Loucy (cell line): ENCODE measurements around the gene ARAF.

Source experiments
- H2AFZ ChIP-seq: fragments of 200-600 bp; sonication (generic); 2 replicates; pipeline ENCODE4 v1.6.0; 2016; ENCODE audit warnings: antibody characterized with exemption, mild to moderate bottlenecking, low read length, moderate library complexity
- H3F3A ChIP-seq: fragments of 200-600 bp; 2 replicates; pipeline ENCODE4 v1.6.0; 2016; ENCODE audit warnings: antibody characterized with exemption, low read depth, mild to moderate bottlenecking
- H3K27me3 ChIP-seq: fragments of 200-600 bp; sonication (generic); 2 replicates; pipeline ENCODE4 v1.6.1; 2014; ENCODE audit warnings: low read length, mild to moderate bottlenecking; ENCODE audit not compliant: insufficient read depth, poor library complexity, severe bottlenecking
- H3K36me3 ChIP-seq: fragments of 200-600 bp; sonication (generic); 2 replicates; pipeline ENCODE4 v1.6.1; 2016; ENCODE audit warnings: low read length; ENCODE audit not compliant: insufficient read depth
- H3K4me1 ChIP-seq: fragments of 200-600 bp; sonication (generic); 2 replicates; pipeline ENCODE4 v1.5.1; 2014; ENCODE audit warnings: low read length, mild to moderate bottlenecking; ENCODE audit not compliant: insufficient read depth, poor library complexity, severe bottlenecking
- H3K4me2 ChIP-seq: fragments of 200-600 bp; sonication (generic); 2 replicates; pipeline ENCODE4 v1.6.0; 2014; ENCODE audit warnings: antibody characterized with exemption, low read length, low read depth, mild to moderate bottlenecking; ENCODE audit not compliant: poor library complexity, severe bottlenecking
- H3K4me3 ChIP-seq: fragments of 200-600 bp; sonication (generic); 2 replicates; pipeline ENCODE4 v1.5.1; 2014; ENCODE audit warnings: low read length, mild to moderate bottlenecking, mixed read lengths; ENCODE audit not compliant: poor library complexity, severe bottlenecking
- H3K79me2 ChIP-seq: fragments of 200-600 bp; sonication (generic); 2 replicates; pipeline ENCODE4 v1.6.1; 2014; ENCODE audit warnings: low read length; ENCODE audit not compliant: insufficient read depth
- H3K9ac ChIP-seq: fragments of 200-600 bp; sonication (generic); 2 replicates; pipeline ENCODE4 v1.6.0; 2014; ENCODE audit warnings: mild to moderate bottlenecking, low read depth, low read length, moderate library complexity; ENCODE audit not compliant: poor library complexity, severe bottlenecking
- H3K9me2 ChIP-seq: fragments of 200-600 bp; sonication (generic); replicated peaks from 2 replicates; pipeline ENCODE4 v1.6.1; 2016; ENCODE audit warnings: low read depth, low read length, mixed read lengths
- H3K9me3 ChIP-seq: fragments of 200-600 bp; sonication (generic); 2 replicates; pipeline ENCODE4 v1.6.1; 2014; ENCODE audit warnings: mild to moderate bottlenecking, antibody characterized with exemption, low read length, low read depth; ENCODE audit not compliant: insufficient read depth
- H4K20me1 ChIP-seq: fragments of 200-600 bp; sonication (generic); 2 replicates; pipeline ENCODE4 v1.6.0; 2014; ENCODE audit warnings: antibody characterized with exemption, low read length, mild to moderate bottlenecking; ENCODE audit not compliant: insufficient read depth, poor library complexity, severe bottlenecking
- EZH2phosphoT487 ChIP-seq: fragments of 200-600 bp; IDR thresholded peaks from 2 replicates; pipeline ENCODE4 v1.6.1; 2018; ENCODE audit warnings: antibody characterized with exemption, mild to moderate bottlenecking, moderate library complexity, borderline replicate concordance
- TF ChIP-seq, protein P1 (sequence below): fragments of 200-600 bp; sonication (generic); conservative IDR thresholded peaks from 2 replicates; pipeline ENCODE4 v1.5.1; 2014; ENCODE audit warnings: mild to moderate bottlenecking, antibody characterized with exemption, low read length

The ARAF gene

DNA sequence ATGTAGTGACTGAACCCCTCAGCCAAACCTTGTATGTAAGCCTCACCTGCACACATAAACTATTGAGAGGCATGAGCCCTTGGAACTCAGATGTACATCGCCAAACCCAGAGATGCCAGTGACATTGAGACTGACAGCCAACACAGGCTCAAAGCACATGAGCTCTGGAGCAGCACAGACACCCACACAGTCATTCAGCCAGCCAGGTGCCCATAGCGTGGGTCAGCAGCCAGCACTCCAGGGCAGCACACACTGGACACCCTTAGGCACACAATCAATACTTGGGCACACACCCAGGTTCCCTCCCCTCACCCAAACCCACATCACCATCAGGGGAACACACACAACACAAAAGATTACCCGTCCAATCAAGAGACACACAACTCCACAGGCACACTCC, 16.9 kb downstream of the ARAF start:
- no peak overlapping the region for H3K4me2 ChIP-seq
- no peaks in the 10 kb centered on the region for H3K9me2 ChIP-seq
- no peaks in the 10 kb centered on the region for H3K9me3 ChIP-seq
- no peak overlapping the region for H3K9ac ChIP-seq
- peaks cover 7% of the 10 kb centered on the region for H3K79me2 ChIP-seq
- H3K4me3 ChIP-seq = no peak overlapping the region
- H4K20me1 ChIP-seq = no peaks in the 10 kb centered on the region
- H3K36me3 ChIP-seq = no peaks in the 10 kb centered on the region
- peaks cover 8% of the 10 kb centered on the region for H3K4me1 ChIP-seq
- TF ChIP-seq, protein P1, sequence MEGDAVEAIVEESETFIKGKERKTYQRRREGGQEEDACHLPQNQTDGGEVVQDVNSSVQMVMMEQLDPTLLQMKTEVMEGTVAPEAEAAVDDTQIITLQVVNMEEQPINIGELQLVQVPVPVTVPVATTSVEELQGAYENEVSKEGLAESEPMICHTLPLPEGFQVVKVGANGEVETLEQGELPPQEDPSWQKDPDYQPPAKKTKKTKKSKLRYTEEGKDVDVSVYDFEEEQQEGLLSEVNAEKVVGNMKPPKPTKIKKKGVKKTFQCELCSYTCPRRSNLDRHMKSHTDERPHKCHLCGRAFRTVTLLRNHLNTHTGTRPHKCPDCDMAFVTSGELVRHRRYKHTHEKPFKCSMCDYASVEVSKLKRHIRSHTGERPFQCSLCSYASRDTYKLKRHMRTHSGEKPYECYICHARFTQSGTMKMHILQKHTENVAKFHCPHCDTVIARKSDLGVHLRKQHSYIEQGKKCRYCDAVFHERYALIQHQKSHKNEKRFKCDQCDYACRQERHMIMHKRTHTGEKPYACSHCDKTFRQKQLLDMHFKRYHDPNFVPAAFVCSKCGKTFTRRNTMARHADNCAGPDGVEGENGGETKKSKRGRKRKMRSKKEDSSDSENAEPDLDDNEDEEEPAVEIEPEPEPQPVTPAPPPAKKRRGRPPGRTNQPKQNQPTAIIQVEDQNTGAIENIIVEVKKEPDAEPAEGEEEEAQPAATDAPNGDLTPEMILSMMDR = no peak
- no peak overlapping the region for H2AFZ ChIP-seq
- H3K27me3 ChIP-seq = no peaks in the 10 kb centered on the region
- no peaks in the 10 kb centered on the region for H3F3A ChIP-seq

DNA sequence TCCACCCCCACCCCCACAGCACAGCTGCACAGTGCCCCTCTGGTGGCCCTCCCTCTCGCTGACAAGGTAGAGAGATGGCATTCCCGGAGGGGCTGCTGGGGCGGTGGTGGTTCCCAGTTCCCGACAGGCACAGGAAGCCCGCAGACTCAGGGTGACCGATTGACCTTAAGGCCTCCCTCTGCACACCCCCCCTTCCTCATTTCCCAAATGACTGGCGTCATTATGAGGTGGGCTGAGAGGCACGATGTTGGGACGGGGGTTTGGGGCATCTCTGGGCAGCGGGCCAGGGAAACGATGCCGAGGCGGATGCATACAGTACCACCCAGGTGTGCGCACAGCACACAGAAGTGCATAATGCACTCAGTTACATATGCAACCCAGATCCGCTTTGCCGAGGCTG, 17.7 kb downstream of the ARAF start:
- Histone ChIP-seq H3F3A (no peaks in the 10 kb centered on the region), H3K27me3 (no peaks in the 10 kb centered on the region), H3K36me3 (no peaks in the 10 kb centered on the region), H3K9ac (no peak overlapping the region), H4K20me1 (peaks cover 2% of the 10 kb centered on the region), H3K4me1 (peaks cover 16% of the 10 kb centered on the region), H3K4me3 (no peak overlapping the region), H3K9me3 (no peaks in the 10 kb centered on the region), H3K9me2 (no peaks in the 10 kb centered on the region), H3K79me2 (peaks cover 15% of the 10 kb centered on the region), H3K4me2 (no peak overlapping the region), H2AFZ (no peak overlapping the region)
- TF ChIP-seq EZH2phosphoT487 = no peak
- TF ChIP-seq, protein P1 = no peak

DNA sequence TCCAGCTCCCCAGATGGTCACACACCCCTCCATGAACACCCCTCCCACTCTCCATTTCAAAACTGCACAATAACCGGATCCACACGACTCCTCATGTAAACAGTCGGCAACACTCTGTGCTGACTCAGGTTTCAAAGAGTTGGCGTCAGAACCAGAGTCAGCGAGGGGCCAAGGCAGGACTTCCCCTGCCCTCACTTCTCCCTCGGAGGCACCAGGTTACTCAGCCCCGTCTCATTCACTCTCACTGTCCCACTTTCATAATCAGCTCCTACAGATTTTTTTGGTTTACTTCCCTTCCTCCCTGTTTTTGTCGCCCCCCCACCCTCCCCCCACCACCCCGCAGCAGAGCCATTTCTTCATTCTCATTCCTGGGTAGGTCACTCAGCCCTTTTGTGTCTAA, 18.5 kb downstream of the ARAF start:
- Histone ChIP-seq H3K36me3 (no peaks in the 10 kb centered on the region), H3K4me1 (peaks cover 20% of the 10 kb centered on the region), H2AFZ (no peak overlapping the region), H3K4me3 (no peak overlapping the region), H4K20me1 (peaks cover 4% of the 10 kb centered on the region), H3K9ac (no peak overlapping the region), H3K79me2 (peaks cover 21% of the 10 kb centered on the region), H3F3A (no peaks in the 10 kb centered on the region), H3K9me3 (no peaks in the 10 kb centered on the region), H3K27me3 (no peaks in the 10 kb centered on the region), H3K9me2 (no peaks in the 10 kb centered on the region), H3K4me2 (no peak overlapping the region)
- TF ChIP-seq EZH2phosphoT487 = no peak
- TF ChIP-seq, protein P1 = no peak
